Stimulated activated CD4-positive, alpha-beta T cell treated with anti-CD3 and anti-CD28 coated beads, TNF-alpha, amount 100 ng/mL, for 48 hours (primary cell): Measurements from ENCODE around the gene TCN2.
"Not testable (repeated sequence)": the region's sequence is repeated elsewhere in the genome, so short reads cannot be mapped to it uniquely, and the experiment has no call there.

Experiments
- DNase-seq, 3 donors: peaks; one replicate each; pipeline ENCODE4 v3.0.0-alpha.2; 2020; ENCODE audit warnings: low read depth in 3 of 3

TCN2 gene

GRCh38 chr22:30647536-30647935 is 40.6 kb downstream of the TCN2 start:
- DNase-seq: no peak

- DNase-seq: no peak
Observed at GRCh38 chr22:30648825-30649224, 41.9 kb downstream of the TCN2 start.

- DNase-seq: peak; percentile 79 to 87 (median 80)
Observed at GRCh38 chr22:30649430-30650007, 42.5 kb downstream of the TCN2 start.

GRCh38 chr22:30650508-30651116 is 43.6 kb downstream of the TCN2 start:
- DNase-seq: no peak

- DNase-seq: no peak
Observed at GRCh38 chr22:30652852-30653251, 45.9 kb downstream of the TCN2 start.

GRCh38 chr22:30654361-30654760 is 47.4 kb downstream of the TCN2 start:
- DNase-seq: no peak

- no peak for DNase-seq
Observed at GRCh38 chr22:30655532-30655931, 48.6 kb downstream of the TCN2 start.

- DNase-seq: no peak
Observed at GRCh38 chr22:30662040-30662439, 55.1 kb downstream of the TCN2 start.

- no peak for DNase-seq
Observed at GRCh38 chr22:30664798-30665197, 57.8 kb downstream of the TCN2 start.

- DNase-seq: no peak
Observed at GRCh38 chr22:30665266-30665665, 58.3 kb downstream of the TCN2 start.

- no peak for DNase-seq
Observed at GRCh38 chr22:30665786-30666185, 58.8 kb downstream of the TCN2 start.

GRCh38 chr22:30667107-30667493 is 60.1 kb downstream of the TCN2 start:
- no peak for DNase-seq

GRCh38 chr22:30667494-30668385 is 60.8 kb downstream of the TCN2 start, which contains the start of gene DUSP18:
Gene DUSP18 (minus strand): TSS chr22:30667875. CDS start chr22:30664003, 3,872 bp downstream.
- peak; percentile 86 to 95 (median 91) for DNase-seq

- DNase-seq: no peak
Observed at GRCh38 chr22:30668386-30668710, 61.4 kb downstream of the TCN2 start.

- DNase-seq: no peak
Observed at GRCh38 chr22:30671071-30671470, 64.1 kb downstream of the TCN2 start.

- DNase-seq: no peak
Observed at GRCh38 chr22:30673136-30673535, 66.2 kb downstream of the TCN2 start.

- no peak for DNase-seq
Observed at GRCh38 chr22:30674482-30674881, 67.5 kb downstream of the TCN2 start.

GRCh38 chr22:30675436-30675835 is 68.5 kb downstream of the TCN2 start:
- no peak for DNase-seq

- not testable (repeated sequence) for DNase-seq
Observed at GRCh38 chr22:30676565-30676964, 69.6 kb downstream of the TCN2 start.
